ENCODE data around the gene CACNA1I. TPM values are rescaled to one million over a fixed set of nuclear protein-coding genes. Genes with fewer than 3 reads are reported as not detected.

Gene CACNA1I
- polyA plus RNA-seq, 3 donors = 0.04 TPM; not detected in 2

- Mint-ChIP-seq H3K9me3 (no peaks in the 10 kb centered on the region), H3K27me3 (ENCODE audit: low read depth in 3 of 3) (peaks cover 3 to 5% (median 4%) of the 10 kb centered on the region in 3 donors), H3K27ac (no peak overlapping the region), H3K36me3 (peaks cover 3 to 10% of the 10 kb centered on the region in 2 donors), H3K4me1 (peaks cover 25% of the 10 kb centered on the region), H3K4me3 (no peak overlapping the region)
- no peaks in the 10 kb centered on the region for H3K9me3 ChIP-seq (replicated peaks in 1 of 2; ENCODE audit: control insufficient read depth in 1 of 2, insufficient read depth in 1 of 2, low read length in 2 of 2)
- peaks cover 0 to 2% of the 10 kb centered on the region in 2 donors for H3K36me3 ChIP-seq (replicated peaks in 1 of 2; ENCODE audit: control insufficient read depth in 1 of 2, insufficient read depth in 2 of 2, low read length in 2 of 2)
- peaks cover 22% of the 10 kb centered on the region for H3K79me2 ChIP-seq (ENCODE audit: insufficient read depth, low read length)
- intact Hi-C loops (cut with micrococcal nuclease) = loop anchor here (2.0 to 10.0 kb wide), 4 partner anchors 489 to 1099 kb away; partner anchors contain the start of genes ADSL (in 1 of the 2) and MRTFA (in 1 of the 2)
- no peak overlapping the region for H3K27ac ChIP-seq (ENCODE audit: low read depth in 1 of 2, low read length in 2 of 2)
- WGBS (ENCODE audit: insufficient coverage) = 41% methylated on average over 12 of the region's 13 CpGs
- H4K20me1 ChIP-seq (ENCODE audit: insufficient read depth, low read length) = peaks cover 13% of the 10 kb centered on the region
- H2AFZ ChIP-seq (ENCODE audit: insufficient read depth, low read depth, low read length, poor library complexity, severe bottlenecking) = no peak overlapping the region
- H3K4me2 ChIP-seq (replicated peaks; ENCODE audit: extremely low read depth, low read length, poor library complexity, severe bottlenecking) = no peak overlapping the region
- peaks cover 24 to 32% of the 10 kb centered on the region in 2 donors for H3K4me1 ChIP-seq (ENCODE audit: control insufficient read depth in 1 of 2, insufficient read depth in 2 of 2, low read length in 2 of 2)
- H3K27me3 ChIP-seq (ENCODE audit: control insufficient read depth in 2 of 2, insufficient read depth in 2 of 2, low read length in 2 of 2) = no peaks in the 10 kb centered on the region
- no peak overlapping the region for H3K9ac ChIP-seq (ENCODE audit: insufficient read depth, low read length, poor library complexity, severe bottlenecking)
- no peak overlapping the region for H3K4me3 ChIP-seq (replicated peaks in 1 of 3; ENCODE audit: low read depth in 2 of 3, low read length in 3 of 3)
- DNase-seq = no peak
- TF ChIP-seq, protein P1, sequence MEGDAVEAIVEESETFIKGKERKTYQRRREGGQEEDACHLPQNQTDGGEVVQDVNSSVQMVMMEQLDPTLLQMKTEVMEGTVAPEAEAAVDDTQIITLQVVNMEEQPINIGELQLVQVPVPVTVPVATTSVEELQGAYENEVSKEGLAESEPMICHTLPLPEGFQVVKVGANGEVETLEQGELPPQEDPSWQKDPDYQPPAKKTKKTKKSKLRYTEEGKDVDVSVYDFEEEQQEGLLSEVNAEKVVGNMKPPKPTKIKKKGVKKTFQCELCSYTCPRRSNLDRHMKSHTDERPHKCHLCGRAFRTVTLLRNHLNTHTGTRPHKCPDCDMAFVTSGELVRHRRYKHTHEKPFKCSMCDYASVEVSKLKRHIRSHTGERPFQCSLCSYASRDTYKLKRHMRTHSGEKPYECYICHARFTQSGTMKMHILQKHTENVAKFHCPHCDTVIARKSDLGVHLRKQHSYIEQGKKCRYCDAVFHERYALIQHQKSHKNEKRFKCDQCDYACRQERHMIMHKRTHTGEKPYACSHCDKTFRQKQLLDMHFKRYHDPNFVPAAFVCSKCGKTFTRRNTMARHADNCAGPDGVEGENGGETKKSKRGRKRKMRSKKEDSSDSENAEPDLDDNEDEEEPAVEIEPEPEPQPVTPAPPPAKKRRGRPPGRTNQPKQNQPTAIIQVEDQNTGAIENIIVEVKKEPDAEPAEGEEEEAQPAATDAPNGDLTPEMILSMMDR (IDR thresholded peaks at IDR 0.05) = no peak
Measured at GRCh38 chr22:39535357-39535725, 35.2 kb upstream of the CACNA1I start.

DNA sequence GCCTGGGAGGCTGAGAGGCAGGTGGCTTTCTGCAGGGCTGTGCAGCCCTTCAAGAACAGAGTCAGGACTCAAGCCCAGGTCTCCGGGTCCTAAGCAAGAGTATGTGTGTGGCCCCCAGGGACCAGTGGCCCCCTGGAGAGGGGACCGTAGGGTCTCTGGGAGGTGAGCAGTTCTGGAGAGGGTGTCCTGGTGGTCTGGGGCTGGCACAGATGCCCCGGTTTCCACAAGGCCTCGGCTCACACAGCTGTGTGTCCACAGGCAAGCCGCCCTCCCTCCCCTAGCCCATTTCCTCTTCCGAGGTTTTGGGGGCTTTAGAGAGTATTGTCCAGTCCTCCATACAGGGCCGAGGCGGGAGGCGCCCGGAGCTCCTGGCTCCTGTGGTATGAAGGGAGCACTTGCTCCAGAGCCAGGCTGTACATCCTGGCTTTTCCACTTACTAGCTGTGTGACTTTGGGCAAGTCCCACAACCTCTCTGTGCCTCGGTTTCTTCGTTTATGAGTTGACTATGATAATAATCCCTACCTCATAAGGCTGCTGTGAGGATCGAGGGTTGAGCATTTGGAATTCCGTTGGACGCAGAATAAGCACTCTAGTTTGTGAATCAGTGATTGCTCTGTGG lies 34.6 kb upstream of the CACNA1I start:
- Histone ChIP-seq H3K4me1 (ENCODE audit: control insufficient read depth in 1 of 2, insufficient read depth in 2 of 2, low read length in 2 of 2) (peaks cover 18 to 26% of the 10 kb centered on the region in 2 donors), H3K27ac (ENCODE audit: low read depth in 1 of 2, low read length in 2 of 2) (no peak overlapping the region), H3K9me3 (replicated peaks in 1 of 2; ENCODE audit: control insufficient read depth in 1 of 2, insufficient read depth in 1 of 2, low read length in 2 of 2) (no peaks in the 10 kb centered on the region), H2AFZ (ENCODE audit: insufficient read depth, low read depth, low read length, poor library complexity, severe bottlenecking) (no peak overlapping the region), H3K4me3 (replicated peaks in 1 of 3; ENCODE audit: low read depth in 2 of 3, low read length in 3 of 3) (no peak overlapping the region), H3K27me3 (ENCODE audit: control insufficient read depth in 2 of 2, insufficient read depth in 2 of 2, low read length in 2 of 2) (no peaks in the 10 kb centered on the region), H3K4me2 (replicated peaks; ENCODE audit: extremely low read depth, low read length, poor library complexity, severe bottlenecking) (no peak overlapping the region), H3K9ac (ENCODE audit: insufficient read depth, low read length, poor library complexity, severe bottlenecking) (no peak overlapping the region), H3K79me2 (ENCODE audit: insufficient read depth, low read length) (peaks cover 16% of the 10 kb centered on the region), H3K36me3 (replicated peaks in 1 of 2; ENCODE audit: control insufficient read depth in 1 of 2, insufficient read depth in 2 of 2, low read length in 2 of 2) (no peaks in the 10 kb centered on the region), H4K20me1 (ENCODE audit: insufficient read depth, low read length) (peaks cover 7% of the 10 kb centered on the region)
- Mint-ChIP-seq H3K36me3 (peaks cover 0 to 4% of the 10 kb centered on the region in 2 donors), H3K9me3 (no peaks in the 10 kb centered on the region), H3K4me3 (no peak overlapping the region), H3K4me1 (peaks cover 19% of the 10 kb centered on the region), H3K27ac (no peak overlapping the region), H3K27me3 (ENCODE audit: low read depth in 3 of 3) (peaks cover 3 to 7% (median 6%) of the 10 kb centered on the region in 3 donors)
- 94% methylated on average over 7 of the region's 15 CpGs for WGBS (ENCODE audit: insufficient coverage)
- DNase-seq = no peak
- intact Hi-C loops (cut with micrococcal nuclease) = loop anchor here (2.0 to 10.0 kb wide), 4 partner anchors 489 to 1099 kb away; partner anchors contain the start of genes ADSL (in 1 of the 2) and MRTFA (in 1 of the 2)
- TF ChIP-seq, protein P1 (IDR thresholded peaks at IDR 0.05) = no peak
